Neural cell (in vitro differentiated cells): ENCODE data around the gene GNAI2. TPM values are rescaled to one million over a fixed set of nuclear protein-coding genes. Genes with fewer than 3 reads are reported as not detected.

Source experiments
- H2AFZ ChIP-seq: fragments of 200-600, 300-800 bp; sonication (generic), shearing (Covaris generic); 2 replicates; pipeline ENCODE4 v1.6.0; 2014; ENCODE audit warnings: low read depth, mild to moderate bottlenecking, antibody characterized with exemption, low read length, moderate library complexity
- H3F3A ChIP-seq: fragments of 200-600 bp; shearing (Covaris generic); 2 replicates; pipeline ENCODE4 v1.6.1; 2016; ENCODE audit warnings: mild to moderate bottlenecking, moderate library complexity, mixed read lengths, antibody characterized with exemption, low read length; ENCODE audit not compliant: insufficient read depth, poor library complexity, severe bottlenecking
- H3K27ac ChIP-seq: fragments of 200-600, 300-800 bp; sonication (generic), shearing (Covaris generic); 2 replicates; pipeline ENCODE4 v1.5.1; 2014; ENCODE audit warnings: mild to moderate bottlenecking, low read length, moderate library complexity
- H3K27me3 ChIP-seq: fragments of 300-800, 200-600 bp; sonication (generic), shearing (Covaris generic); 2 replicates; pipeline ENCODE4 v1.6.0; 2014; ENCODE audit warnings: mild to moderate bottlenecking, low read depth, low read length, moderate library complexity; ENCODE audit not compliant: insufficient read depth
- H3K36me3 ChIP-seq: fragments of 300-800, 200-600 bp; sonication (generic), shearing (Covaris generic); 2 replicates; pipeline ENCODE4 v1.5.1; 2014; ENCODE audit warnings: mild to moderate bottlenecking, antibody characterized with exemption, low read length, moderate library complexity; ENCODE audit not compliant: insufficient read depth
- H3K4me2 ChIP-seq: fragments of 300-800, 200-600 bp; sonication (generic), shearing (Covaris generic); 2 replicates; pipeline ENCODE4 v1.6.0; 2014; ENCODE audit warnings: mild to moderate bottlenecking, low read length
- H3K4me3 ChIP-seq: fragments of 300-800, 200-600 bp; sonication (generic), shearing (Covaris generic); 2 replicates; pipeline ENCODE4 v1.5.1; 2014; ENCODE audit warnings: mild to moderate bottlenecking, low read length, moderate library complexity
- H3K79me2 ChIP-seq: fragments of 200-600 bp; shearing (Covaris generic); replicated peaks from 2 replicates; pipeline ENCODE4 v1.6.0; 2014; ENCODE audit warnings: mild to moderate bottlenecking, low read length, moderate library complexity; ENCODE audit not compliant: insufficient read depth
- H3K9ac ChIP-seq: fragments of 300-800, 200-600 bp; sonication (generic), shearing (Covaris generic); 2 replicates; pipeline ENCODE4 v1.6.1; 2016; ENCODE audit warnings: mild to moderate bottlenecking, low read length, mixed read lengths
- H3K9me2 ChIP-seq: fragments of 200-600 bp; shearing (Covaris generic); 2 replicates; pipeline ENCODE4 v1.6.1; 2016; ENCODE audit warnings: mild to moderate bottlenecking, low read length, mixed read lengths; ENCODE audit not compliant: insufficient read depth
- H3K9me3 ChIP-seq: fragments of 200-600, 300-800 bp; sonication (generic), shearing (Covaris generic); 2 replicates; pipeline ENCODE4 v1.6.1; 2016; ENCODE audit warnings: mild to moderate bottlenecking, mixed run types, low read length, moderate library complexity, mixed read lengths
- H4K20me1 ChIP-seq: fragments of 200-600 bp; shearing (Covaris generic); 2 replicates; pipeline ENCODE4 v1.6.1; 2016; ENCODE audit warnings: mild to moderate bottlenecking, mixed run types; ENCODE audit not compliant: insufficient read depth
- EP300 ChIP-seq: fragments of 450-650 bp; conservative IDR thresholded peaks from 2 replicates; pipeline ENCODE4 v1.6.1; 2014; ENCODE audit warnings: antibody characterized with exemption, mild to moderate bottlenecking, moderate library complexity; ENCODE audit not compliant: poor library complexity, severe bottlenecking
- MXI1 ChIP-seq: fragments of 450-650 bp; conservative IDR thresholded peaks from 2 replicates; pipeline ENCODE4 v1.6.1; 2014; ENCODE audit warnings: antibody characterized with exemption, mild to moderate bottlenecking; ENCODE audit not compliant: poor library complexity, severe bottlenecking
- POLR2AphosphoS5 ChIP-seq: IDR thresholded peaks from 2 replicates; pipeline ENCODE4 v1.6.1; 2012
- RAD21 ChIP-seq: fragments of 450-650 bp; conservative IDR thresholded peaks from 2 replicates; pipeline ENCODE4 v1.6.1; 2014; ENCODE audit warnings: antibody characterized with exemption, mild to moderate bottlenecking, moderate library complexity
- REST ChIP-seq: IDR thresholded peaks from 2 replicates; pipeline ENCODE4 v1.6.1; 2012; ENCODE audit warnings: borderline replicate concordance
- SMC3 ChIP-seq: fragments of 450-650 bp; conservative IDR thresholded peaks from 2 replicates; pipeline ENCODE4 v1.6.1; 2014; ENCODE audit warnings: antibody characterized with exemption, mild to moderate bottlenecking, moderate library complexity; ENCODE audit not compliant: poor library complexity
- TAF1 ChIP-seq: IDR thresholded peaks from 2 replicates; pipeline ENCODE4 v1.6.1; 2012; ENCODE audit warnings: low read depth
- polyA plus RNA-seq: library from polyadenylated mRNA; depleted of rRNA; stranded (reverse); fragments of >200 nt; gene quantifications from 2 replicates; pipeline ENCODE4 v1.2.3, GENCODE V29; 2014
- TF ChIP-seq, protein P1 (sequence below): fragments of 450-650 bp; IDR thresholded peaks from 2 replicates; pipeline ENCODE4 v1.5.1; 2014; ENCODE audit warnings: antibody characterized with exemption, mild to moderate bottlenecking, moderate library complexity; ENCODE audit not compliant: poor library complexity, severe bottlenecking

GNAI2 gene
- polyA plus RNA-seq, 1 donor from 2014 or later, result 101 TPM

DNA sequence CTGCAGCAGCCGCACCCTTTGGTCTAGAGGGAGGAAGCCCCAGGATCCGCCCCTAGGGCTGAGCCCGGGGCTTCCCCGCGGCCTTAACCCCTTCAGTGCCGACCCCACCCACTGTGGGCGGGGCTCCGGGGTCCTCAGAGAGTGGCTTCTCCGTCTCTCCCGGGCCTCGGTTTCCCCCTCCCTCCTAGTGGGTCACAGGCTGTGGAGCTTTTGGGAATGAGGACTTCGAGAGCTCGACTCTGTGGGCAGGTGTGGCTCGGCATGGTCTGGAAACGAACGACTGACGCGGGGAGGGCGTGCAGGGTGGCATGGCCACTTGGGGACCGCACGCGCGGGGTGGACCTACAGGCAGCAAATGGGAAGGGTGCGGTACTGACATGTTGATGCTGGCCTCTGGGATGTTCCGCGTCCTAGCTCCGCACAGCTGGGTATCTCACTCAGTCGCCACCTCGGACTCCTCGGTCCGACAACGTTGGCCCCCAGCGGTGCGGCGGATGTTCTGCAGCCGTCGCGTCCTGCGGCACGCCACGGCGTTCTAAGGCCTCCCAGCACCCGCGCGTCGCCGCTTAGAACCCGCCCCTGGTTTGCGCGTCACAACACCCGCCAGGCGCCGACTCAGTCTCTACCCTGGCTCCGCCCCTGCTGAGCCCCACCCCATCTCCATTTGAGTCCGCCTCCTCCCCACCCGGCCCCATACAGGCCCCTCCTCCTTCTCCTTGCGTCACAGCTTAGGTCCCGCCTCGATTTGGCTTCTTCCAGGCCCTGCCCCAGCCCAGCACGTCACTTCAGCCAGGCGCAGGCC, 63.0 kb downstream of the GNAI2 start, which contains the start of the genes HYAL3 and NAA80:
HYAL3 (minus strand) TSS at position 570 of the 802 bp plus-strand sequence. CDS start 3,803 bp downstream, outside the sequence.
NAA80 (minus strand) TSS at position 570 of the 802 bp plus-strand sequence. CDS start 1,942 bp downstream, outside the sequence.
- no peaks in the 10 kb centered on the region for H3K9me2 ChIP-seq
- TF ChIP-seq TAF1 (peak; percentile 45), SMC3 (peak; percentile 45), REST (no peak), MXI1 (peak; percentile 90), POLR2AphosphoS5 (peak; percentile 88), RAD21 (no peak)
- TF ChIP-seq, protein P1, sequence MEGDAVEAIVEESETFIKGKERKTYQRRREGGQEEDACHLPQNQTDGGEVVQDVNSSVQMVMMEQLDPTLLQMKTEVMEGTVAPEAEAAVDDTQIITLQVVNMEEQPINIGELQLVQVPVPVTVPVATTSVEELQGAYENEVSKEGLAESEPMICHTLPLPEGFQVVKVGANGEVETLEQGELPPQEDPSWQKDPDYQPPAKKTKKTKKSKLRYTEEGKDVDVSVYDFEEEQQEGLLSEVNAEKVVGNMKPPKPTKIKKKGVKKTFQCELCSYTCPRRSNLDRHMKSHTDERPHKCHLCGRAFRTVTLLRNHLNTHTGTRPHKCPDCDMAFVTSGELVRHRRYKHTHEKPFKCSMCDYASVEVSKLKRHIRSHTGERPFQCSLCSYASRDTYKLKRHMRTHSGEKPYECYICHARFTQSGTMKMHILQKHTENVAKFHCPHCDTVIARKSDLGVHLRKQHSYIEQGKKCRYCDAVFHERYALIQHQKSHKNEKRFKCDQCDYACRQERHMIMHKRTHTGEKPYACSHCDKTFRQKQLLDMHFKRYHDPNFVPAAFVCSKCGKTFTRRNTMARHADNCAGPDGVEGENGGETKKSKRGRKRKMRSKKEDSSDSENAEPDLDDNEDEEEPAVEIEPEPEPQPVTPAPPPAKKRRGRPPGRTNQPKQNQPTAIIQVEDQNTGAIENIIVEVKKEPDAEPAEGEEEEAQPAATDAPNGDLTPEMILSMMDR, result peak; percentile 73
- H3K4me2 ChIP-seq, result peak within 1 kb of the TSS; percentile 80
- no peaks in the 10 kb centered on the region for H3F3A ChIP-seq
- H3K27ac ChIP-seq, result peak within 1 kb of the TSS; percentile 68
- peak within 1 kb of the TSS; percentile 65 for H2AFZ ChIP-seq
- H3K9ac ChIP-seq, result peak within 1 kb of the TSS; percentile 86
- no peaks in the 10 kb centered on the region for H3K27me3 ChIP-seq
- H3K36me3 ChIP-seq, result no peaks in the 10 kb centered on the region
- H3K79me2 ChIP-seq, result no peaks in the 10 kb centered on the region
- H4K20me1 ChIP-seq, result no peaks in the 10 kb centered on the region
- H3K9me3 ChIP-seq, result no peaks in the 10 kb centered on the region
- H3K4me3 ChIP-seq, result peak within 1 kb of the TSS; percentile 78

GRCh38 chr3:50299638-50299928, 63.6 kb downstream of the GNAI2 start:
- H3K79me2 ChIP-seq, result no peaks in the 10 kb centered on the region
- no peaks in the 10 kb centered on the region for H3K27me3 ChIP-seq
- peak overlapping the region; percentile 70 for H3K9ac ChIP-seq
- H4K20me1 ChIP-seq, result no peaks in the 10 kb centered on the region
- peak overlapping the region; percentile 58 for H2AFZ ChIP-seq
- no peaks in the 10 kb centered on the region for H3K9me2 ChIP-seq
- H3F3A ChIP-seq, result no peaks in the 10 kb centered on the region
- TF ChIP-seq EP300 (no peak), RAD21 (no peak), SMC3 (no peak), TAF1 (peak; percentile 32), REST (no peak)
- peak overlapping the region; percentile 69 for H3K4me2 ChIP-seq
- no peaks in the 10 kb centered on the region for H3K36me3 ChIP-seq
- peak overlapping the region; percentile 78 for H3K4me3 ChIP-seq
- H3K9me3 ChIP-seq, result no peaks in the 10 kb centered on the region
- peak overlapping the region; percentile 66 for H3K27ac ChIP-seq
